Measurements from ENCODE around the gene BIRC2.
"Not testable (repeated sequence)": the region's sequence is repeated elsewhere in the genome, so short reads cannot be mapped to it uniquely, and the experiment has no call there.

BIRC2 gene

DNA sequence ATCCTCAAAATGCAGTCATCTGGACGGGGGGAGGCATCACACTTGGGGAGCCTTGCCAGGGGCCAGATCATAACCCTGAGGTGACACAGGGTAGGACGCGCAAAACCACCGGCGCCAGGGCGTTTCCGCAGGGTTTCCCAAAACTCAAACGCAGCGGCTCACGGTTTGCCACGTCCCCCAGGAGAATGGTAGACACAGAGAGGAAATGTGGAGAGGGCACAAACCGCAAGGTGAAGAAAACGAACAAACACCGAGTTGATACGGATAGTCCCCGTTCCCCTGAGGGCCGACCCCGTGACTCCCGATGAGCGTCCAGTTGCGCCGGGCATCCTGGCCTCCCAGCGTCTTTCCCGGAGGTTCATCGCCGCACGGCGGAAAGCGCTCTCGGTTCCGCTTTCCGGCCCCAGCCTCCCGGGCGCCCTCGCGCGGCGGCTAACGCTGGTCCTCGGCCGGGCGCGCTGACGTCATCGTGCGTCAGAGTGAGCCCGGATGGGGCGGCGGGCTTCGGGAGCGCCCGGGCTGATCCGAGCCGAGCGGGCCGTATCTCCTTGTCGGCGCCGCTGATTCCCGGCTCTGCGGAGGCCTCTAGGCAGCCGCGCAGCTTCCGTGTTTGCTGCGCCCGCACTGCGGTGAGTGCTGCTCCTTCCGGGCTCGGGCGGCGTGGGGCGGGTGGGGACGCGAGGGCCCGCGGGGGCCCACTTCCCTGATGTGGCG is at the start of gene BIRC2:
TSS of gene BIRC2 (plus strand) at position 467 of the 714 bp plus-strand sequence. CDS start 2,641 bp downstream, outside the sequence.
- no peaks in the 10 kb centered on the region for H3K27me3 Mint-ChIP-seq (ENCODE audit: low read depth)
- H3K27ac Mint-ChIP-seq: peak within 1 kb of the TSS; percentile 98
- no peaks in the 10 kb centered on the region for H3K9me3 Mint-ChIP-seq
- peaks cover 33% of the 10 kb centered on the region for H3K4me1 Mint-ChIP-seq (ENCODE audit: low read depth)
- H3K36me3 Mint-ChIP-seq (ENCODE audit: low read depth): peaks cover 29% of the 10 kb centered on the region
- peak within 1 kb of the TSS; percentile 95 for H3K4me3 Mint-ChIP-seq

DNA sequence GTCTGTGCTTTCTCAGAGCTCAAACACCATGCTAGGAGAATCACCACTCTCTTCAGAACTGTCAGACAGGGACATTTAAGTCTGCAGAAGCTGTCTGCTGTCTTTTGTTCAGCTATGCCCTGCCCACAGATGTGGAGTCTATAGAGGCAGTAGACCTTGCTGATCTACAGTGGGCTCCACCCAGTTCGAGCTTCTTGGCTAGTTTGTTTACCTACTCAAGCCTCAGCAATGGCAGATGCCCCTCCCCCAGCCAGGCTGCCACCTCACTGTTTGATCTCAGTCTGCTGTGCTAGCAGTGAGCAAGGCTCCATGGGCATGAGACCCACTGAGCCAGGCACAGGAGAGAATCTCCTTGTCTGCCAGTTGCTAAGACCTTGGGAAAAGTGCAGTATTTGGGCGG is 46.2 kb upstream of the BIRC2 start:
- Mint-ChIP-seq H3K9me3 (peaks cover 41% of the 10 kb centered on the region), H3K4me1 (ENCODE audit: low read depth) (peaks cover 43% of the 10 kb centered on the region), H3K36me3 (ENCODE audit: low read depth) (peaks cover 41% of the 10 kb centered on the region)
- H3K27me3 Mint-ChIP-seq (ENCODE audit: low read depth); H3K27ac Mint-ChIP-seq; H3K4me3 Mint-ChIP-seq: not testable (repeated sequence)

DNA sequence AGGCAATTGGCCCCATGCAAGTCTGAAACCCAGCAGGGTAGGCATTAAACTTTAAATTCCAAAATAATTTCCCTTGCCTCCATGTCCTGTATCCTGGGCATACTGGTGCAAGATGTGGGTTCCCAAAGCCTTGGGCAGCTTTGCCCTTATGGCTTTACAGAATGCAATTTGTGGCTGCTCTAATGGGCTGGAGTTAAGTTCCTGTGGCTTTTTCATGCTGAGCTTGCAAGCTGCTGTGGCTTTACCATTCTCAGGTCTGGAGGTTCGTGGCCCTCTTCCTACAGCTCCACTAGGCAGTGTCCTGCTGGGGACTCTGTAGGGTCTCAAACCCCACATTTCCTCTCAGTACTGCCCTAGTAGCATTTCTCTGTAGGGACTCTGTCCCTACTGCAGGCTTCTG is 44.8 kb upstream of the BIRC2 start:
- peaks cover 41% of the 10 kb centered on the region for H3K9me3 Mint-ChIP-seq
- no peak overlapping the region for H3K4me3 Mint-ChIP-seq
- H3K27me3 Mint-ChIP-seq (ENCODE audit: low read depth): no peaks in the 10 kb centered on the region
- H3K4me1 Mint-ChIP-seq (ENCODE audit: low read depth): peaks cover 57% of the 10 kb centered on the region
- H3K36me3 Mint-ChIP-seq (ENCODE audit: low read depth): peaks cover 38% of the 10 kb centered on the region
- no peak overlapping the region for H3K27ac Mint-ChIP-seq

DNA sequence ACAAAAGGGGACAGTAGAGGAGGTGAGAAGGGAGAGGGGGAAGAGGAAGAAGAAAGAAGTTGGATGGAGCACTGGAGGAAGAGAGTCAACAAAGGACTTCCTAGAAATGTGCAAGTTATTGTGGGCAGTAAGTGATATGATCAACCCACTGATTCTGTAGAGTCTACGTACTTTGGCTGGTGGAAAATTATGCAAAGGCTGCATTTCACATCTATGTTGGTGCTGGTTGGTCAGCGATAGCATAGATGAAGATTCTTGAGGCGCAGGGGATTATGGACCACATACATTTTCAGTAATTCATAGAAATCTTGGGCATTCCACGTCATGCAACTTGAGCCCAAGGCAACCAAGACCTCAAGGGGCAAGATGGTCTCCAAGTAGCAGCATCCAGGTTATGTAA is 42.3 kb upstream of the BIRC2 start:
- H3K27ac Mint-ChIP-seq: peak overlapping the region; percentile 37
- peak overlapping the region; percentile 51 for H3K4me3 Mint-ChIP-seq
- H3K4me1 Mint-ChIP-seq (ENCODE audit: low read depth): peaks cover 57% of the 10 kb centered on the region
- peaks cover 26% of the 10 kb centered on the region for H3K36me3 Mint-ChIP-seq (ENCODE audit: low read depth)
- H3K9me3 Mint-ChIP-seq: peaks cover 30% of the 10 kb centered on the region
- no peaks in the 10 kb centered on the region for H3K27me3 Mint-ChIP-seq (ENCODE audit: low read depth)

DNA sequence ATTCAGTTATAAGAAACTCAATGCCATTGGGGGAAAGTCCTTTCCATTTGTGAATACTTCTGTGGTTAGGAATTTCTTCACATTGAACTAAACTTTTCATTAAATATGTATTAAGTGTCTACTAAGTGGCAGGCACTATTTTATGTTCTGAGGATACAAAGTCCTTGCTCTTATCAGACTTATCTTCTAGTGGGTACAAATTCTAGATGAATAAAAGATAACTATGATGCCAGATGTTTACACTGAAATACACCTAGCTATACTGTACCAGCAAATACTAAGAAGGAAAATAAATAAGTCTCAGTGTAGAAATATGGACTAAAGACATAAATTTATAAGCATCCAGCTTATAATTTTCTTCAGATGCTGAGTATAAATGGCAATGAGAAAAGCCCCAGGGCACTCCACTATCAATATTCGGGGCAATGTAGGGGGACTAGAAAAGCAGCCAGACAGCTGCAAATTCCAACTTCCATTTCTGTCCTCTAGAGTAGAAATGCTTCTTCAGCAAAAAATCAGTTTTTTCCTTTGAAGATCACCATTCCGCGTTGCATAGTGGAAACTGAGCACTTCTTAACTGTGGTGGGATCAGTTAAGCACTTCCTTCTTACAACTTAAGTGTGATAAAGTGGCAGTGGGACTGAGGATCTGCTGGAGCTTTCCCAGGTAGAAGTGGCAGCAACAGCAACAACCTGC is 41.5 kb upstream of the BIRC2 start:
- Mint-ChIP-seq H3K9me3 (peaks cover 26% of the 10 kb centered on the region), H3K27me3 (ENCODE audit: low read depth) (no peaks in the 10 kb centered on the region), H3K4me1 (ENCODE audit: low read depth) (peaks cover 49% of the 10 kb centered on the region), H3K27ac (peak overlapping the region; percentile 49), H3K4me3 (peak overlapping the region; percentile 53), H3K36me3 (ENCODE audit: low read depth) (peaks cover 22% of the 10 kb centered on the region)

DNA sequence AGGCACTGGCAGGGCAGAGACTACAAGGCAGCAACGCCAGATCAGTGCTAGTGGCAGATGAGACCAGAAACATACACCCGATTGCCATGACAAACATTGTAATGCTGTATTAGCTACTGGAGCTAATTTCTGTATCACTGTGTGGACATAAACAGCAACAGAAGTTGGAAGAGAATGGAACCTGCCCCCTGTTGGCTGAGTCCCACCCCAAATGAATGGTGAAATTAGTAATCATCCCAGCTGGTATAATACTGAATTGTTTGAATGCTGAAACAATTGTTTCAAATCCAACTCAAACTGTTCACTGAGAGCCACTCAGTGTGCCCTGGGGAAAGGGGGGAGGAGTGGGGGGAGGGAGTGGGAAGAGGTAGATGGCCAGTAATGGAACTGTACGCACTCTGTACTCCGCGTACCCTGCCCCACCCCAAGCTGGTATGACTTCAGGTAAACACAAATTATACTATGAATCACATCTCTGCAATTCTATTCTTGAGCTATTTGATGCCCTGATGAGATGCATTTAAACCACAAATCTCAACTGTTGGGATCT is 40.9 kb upstream of the BIRC2 start:
- H3K9me3 Mint-ChIP-seq: peaks cover 26% of the 10 kb centered on the region
- peaks cover 22% of the 10 kb centered on the region for H3K36me3 Mint-ChIP-seq (ENCODE audit: low read depth)
- H3K27me3 Mint-ChIP-seq (ENCODE audit: low read depth): no peaks in the 10 kb centered on the region
- H3K4me3 Mint-ChIP-seq: peak overlapping the region; percentile 53
- H3K27ac Mint-ChIP-seq: peak overlapping the region; percentile 49
- peaks cover 49% of the 10 kb centered on the region for H3K4me1 Mint-ChIP-seq (ENCODE audit: low read depth)

DNA sequence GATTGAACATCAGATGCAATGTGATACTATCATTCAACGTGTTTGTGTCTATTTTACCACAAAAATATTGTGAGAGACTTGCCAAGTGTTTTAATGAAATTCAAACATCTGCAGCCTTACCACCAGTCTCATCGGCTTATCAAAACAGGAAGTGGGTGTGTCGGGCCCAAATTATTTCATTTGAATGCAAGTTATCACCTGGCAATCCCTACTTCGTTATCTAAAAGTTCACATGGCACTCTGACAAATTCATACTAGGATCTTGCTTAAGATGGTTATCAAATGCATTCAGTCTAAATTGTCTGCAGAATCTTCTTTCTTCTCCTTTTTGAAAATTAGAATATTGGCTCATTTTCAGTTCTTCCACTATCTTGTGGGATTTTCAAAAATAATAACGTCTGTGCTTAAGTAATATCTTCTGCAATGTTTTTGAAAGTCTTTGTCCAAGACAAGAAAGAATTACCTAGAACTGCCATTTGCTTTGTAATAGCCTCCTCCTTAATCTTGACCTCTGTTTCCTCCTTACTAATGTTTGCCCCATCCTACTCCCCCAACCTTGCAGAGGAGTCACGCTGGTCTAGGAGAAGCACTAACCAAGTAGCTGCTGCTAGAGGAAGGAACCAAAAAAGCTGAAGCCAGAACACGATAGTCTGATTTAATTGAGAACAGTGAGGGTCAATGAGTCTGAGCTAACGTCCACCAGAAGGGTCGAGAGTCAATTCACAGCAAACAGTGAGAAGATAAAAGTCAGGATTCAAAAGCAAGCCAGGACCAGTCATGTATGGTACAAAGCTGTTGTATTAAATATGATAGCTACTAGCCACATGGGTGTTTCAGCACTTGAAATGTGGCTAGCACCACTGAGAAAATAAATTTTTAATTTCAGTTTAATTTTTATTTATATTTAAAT is 39.9 kb upstream of the BIRC2 start:
- Mint-ChIP-seq H3K4me3 (peak overlapping the region; percentile 14), H3K36me3 (ENCODE audit: low read depth) (peaks cover 16% of the 10 kb centered on the region), H3K27ac (peak overlapping the region; percentile 33), H3K9me3 (peaks cover 18% of the 10 kb centered on the region), H3K27me3 (ENCODE audit: low read depth) (no peaks in the 10 kb centered on the region), H3K4me1 (ENCODE audit: low read depth) (peaks cover 43% of the 10 kb centered on the region)

DNA sequence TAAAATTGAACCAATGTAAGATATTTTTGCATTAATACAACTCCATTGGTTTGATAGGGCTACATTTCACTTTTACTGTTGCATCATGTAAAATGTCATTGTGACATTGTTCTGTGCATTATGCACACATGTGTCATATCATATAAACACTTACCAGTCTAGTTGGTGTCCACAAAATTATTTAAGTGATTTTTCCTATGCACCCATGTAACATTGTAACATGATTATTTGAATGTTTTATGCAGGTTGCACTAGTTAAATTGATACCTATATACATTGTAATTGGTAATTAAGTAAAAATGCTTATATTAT is 39.3 kb upstream of the BIRC2 start:
- H3K9me3 Mint-ChIP-seq: peaks cover 18% of the 10 kb centered on the region
- H3K27ac Mint-ChIP-seq: no peak overlapping the region
- peaks cover 16% of the 10 kb centered on the region for H3K36me3 Mint-ChIP-seq (ENCODE audit: low read depth)
- no peaks in the 10 kb centered on the region for H3K27me3 Mint-ChIP-seq (ENCODE audit: low read depth)
- H3K4me1 Mint-ChIP-seq (ENCODE audit: low read depth): peaks cover 48% of the 10 kb centered on the region
- no peak overlapping the region for H3K4me3 Mint-ChIP-seq

DNA sequence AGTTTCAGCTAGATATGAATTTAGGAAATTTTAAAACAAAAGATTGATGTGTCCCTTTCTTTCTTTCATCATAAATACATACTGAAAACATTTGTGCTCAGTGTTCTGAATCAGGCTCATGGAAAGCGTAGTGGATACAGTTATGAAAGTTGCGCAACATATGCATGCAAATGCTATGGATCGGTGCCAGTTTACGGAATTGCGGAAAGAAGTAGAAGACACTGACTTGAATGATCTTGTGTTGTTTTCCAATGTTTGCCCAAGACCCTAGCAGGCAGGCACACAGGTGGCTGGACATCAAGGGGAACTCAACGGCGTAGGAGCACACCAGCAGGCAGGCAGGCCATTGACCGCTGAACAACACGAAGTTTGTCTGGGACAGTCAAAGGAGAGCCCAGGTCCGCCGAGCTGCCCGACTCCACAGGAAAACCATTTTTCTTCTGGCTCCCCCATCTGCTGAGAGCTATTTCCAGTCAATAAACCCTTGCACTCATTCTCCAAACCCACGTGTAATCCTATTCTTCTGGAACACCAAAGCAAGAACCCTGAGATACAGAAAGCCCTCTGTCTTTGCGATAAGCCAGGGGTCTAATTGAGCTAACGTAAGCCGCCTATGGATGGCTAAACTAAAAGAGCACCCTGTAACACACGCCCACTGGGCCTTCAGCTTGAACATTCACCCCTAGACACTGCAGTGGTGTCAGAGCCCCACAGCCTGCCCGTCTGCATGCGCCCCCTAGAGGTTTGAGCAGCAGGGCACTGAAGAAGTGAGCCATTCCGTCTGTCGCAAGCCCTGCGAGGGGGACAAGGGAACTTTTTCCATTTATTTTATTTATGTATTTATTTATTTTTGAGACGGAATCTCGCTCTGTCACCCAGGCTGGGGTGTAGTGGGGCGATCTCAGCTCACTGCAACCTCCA is 37.1 kb upstream of the BIRC2 start:
- Mint-ChIP-seq H3K9me3 (peaks cover 2% of the 10 kb centered on the region), H3K4me1 (ENCODE audit: low read depth) (peaks cover 52% of the 10 kb centered on the region), H3K27me3 (ENCODE audit: low read depth) (no peaks in the 10 kb centered on the region), H3K4me3 (no peak overlapping the region), H3K36me3 (ENCODE audit: low read depth) (peaks cover 4% of the 10 kb centered on the region), H3K27ac (no peak overlapping the region)

DNA sequence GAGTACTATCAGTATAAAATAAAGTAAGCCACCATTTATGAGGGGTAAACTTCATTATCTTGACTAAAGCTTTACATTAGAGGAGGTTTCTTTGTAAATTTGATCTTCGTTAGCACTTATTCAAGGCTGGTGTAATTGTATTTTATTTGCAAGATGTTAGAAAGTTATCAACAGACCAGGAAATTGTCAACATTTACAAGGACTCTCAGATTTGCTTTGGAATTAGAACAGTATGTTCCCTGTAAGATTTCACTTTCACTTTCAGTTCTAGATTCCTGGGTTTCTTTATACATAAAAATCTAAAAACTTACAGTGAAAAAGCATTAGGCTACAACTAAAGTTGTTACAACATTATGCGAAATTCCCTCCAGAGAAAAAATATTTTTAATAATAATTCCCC is 34.3 kb upstream of the BIRC2 start:
- peaks cover 11% of the 10 kb centered on the region for H3K36me3 Mint-ChIP-seq (ENCODE audit: low read depth)
- peak overlapping the region; percentile 49 for H3K27ac Mint-ChIP-seq
- no peaks in the 10 kb centered on the region for H3K27me3 Mint-ChIP-seq (ENCODE audit: low read depth)
- H3K9me3 Mint-ChIP-seq: no peaks in the 10 kb centered on the region
- H3K4me3 Mint-ChIP-seq: peak overlapping the region; percentile 37
- peaks cover 43% of the 10 kb centered on the region for H3K4me1 Mint-ChIP-seq (ENCODE audit: low read depth)

DNA sequence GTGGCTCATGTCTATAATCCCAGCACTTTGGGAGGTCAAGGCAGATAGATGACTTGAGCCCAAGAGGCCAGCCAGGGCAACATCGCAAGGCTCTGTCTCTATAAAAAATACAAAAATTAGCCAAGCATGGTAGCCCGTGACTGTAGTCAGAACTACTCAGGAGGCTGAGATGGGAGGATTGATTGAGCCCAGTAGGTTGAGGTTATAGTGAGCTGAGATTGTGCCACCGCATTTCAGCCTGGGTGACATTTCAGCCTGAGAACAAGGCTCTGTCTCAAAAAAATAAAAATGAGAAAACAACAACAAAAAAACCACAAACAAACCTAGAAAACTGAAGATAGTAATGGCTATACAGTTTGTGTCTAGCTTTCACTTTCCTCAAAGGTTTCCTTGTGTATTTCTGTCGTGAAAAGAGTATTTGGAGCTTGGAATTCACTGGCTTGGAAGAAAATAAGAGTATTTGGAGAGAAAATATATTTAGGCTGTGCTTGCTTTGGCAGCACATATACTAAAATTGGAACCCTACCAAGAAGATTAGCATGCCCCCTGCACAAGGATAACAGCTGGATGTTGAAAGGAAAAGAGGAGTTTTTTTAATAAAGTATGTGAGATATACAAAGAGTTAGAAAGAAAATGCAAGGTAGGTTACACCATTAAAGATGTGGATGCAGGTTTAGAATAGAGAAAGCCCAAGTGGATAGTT is 33.6 kb upstream of the BIRC2 start:
- Mint-ChIP-seq H3K27ac (peak overlapping the region; percentile 62), H3K27me3 (ENCODE audit: low read depth) (no peaks in the 10 kb centered on the region), H3K4me3 (peak overlapping the region; percentile 23), H3K4me1 (ENCODE audit: low read depth) (peaks cover 42% of the 10 kb centered on the region), H3K36me3 (ENCODE audit: low read depth) (peaks cover 14% of the 10 kb centered on the region), H3K9me3 (no peaks in the 10 kb centered on the region)

DNA sequence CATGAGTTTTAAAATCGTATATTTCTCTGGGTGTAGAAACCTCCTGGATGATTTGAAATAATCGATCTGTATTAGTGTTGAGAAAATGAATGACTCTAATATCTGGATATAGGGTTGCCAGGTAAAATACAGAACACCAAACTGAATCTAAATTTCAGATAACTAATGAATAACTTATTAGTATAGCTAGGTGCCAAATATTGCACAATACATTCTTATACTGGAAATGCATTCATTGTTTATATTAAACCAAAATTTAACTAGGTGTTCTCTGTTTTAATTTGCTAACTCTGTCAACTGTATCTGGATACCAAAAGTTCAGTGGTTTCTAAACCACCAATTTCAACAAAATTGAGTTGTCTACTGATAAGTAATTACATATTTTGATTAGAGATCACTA is 32.2 kb upstream of the BIRC2 start:
- H3K4me1 Mint-ChIP-seq (ENCODE audit: low read depth): peaks cover 47% of the 10 kb centered on the region
- H3K27me3 Mint-ChIP-seq (ENCODE audit: low read depth): no peaks in the 10 kb centered on the region
- peak overlapping the region; percentile 5 for H3K4me3 Mint-ChIP-seq
- peaks cover 21% of the 10 kb centered on the region for H3K36me3 Mint-ChIP-seq (ENCODE audit: low read depth)
- peak overlapping the region; percentile 19 for H3K27ac Mint-ChIP-seq
- no peaks in the 10 kb centered on the region for H3K9me3 Mint-ChIP-seq

DNA sequence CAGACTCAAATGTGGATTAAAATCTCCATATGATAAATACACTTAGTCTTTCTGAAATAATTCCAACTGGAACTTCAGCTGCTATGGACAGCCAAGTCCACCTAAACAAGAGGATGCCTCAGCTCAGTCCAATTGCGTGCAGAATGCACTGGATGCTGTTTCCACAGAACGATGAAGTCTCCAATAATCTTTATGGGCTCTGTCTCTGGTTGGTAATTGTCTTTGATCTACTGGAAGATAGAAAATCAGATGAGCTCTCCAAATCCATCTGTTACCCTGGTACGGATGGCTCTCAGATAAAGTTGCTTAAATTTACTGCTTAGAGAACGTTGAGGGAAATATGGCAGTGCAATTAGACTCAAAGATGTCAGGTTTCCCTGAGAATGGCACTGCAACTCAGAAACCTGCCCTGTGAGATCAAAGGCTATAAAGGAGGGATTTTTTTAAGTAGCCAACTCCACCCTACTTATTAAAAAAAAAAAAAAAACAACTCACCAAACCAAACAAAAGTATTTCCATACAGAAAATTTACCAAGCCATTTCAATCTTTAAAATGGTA is 30.6 kb upstream of the BIRC2 start:
- H3K36me3 Mint-ChIP-seq (ENCODE audit: low read depth): peaks cover 33% of the 10 kb centered on the region
- H3K27me3 Mint-ChIP-seq (ENCODE audit: low read depth): no peaks in the 10 kb centered on the region

More for the DNA sequence above, 30.6 kb upstream of the BIRC2 start:
- Mint-ChIP-seq H3K27ac (peak overlapping the region; percentile 99), H3K9me3 (no peaks in the 10 kb centered on the region), H3K4me3 (peak overlapping the region; percentile 87), H3K4me1 (ENCODE audit: low read depth) (peaks cover 54% of the 10 kb centered on the region)
